HG02642 (cell line): ENCODE measurements around the gene BMAL2.

Experiments
- ATAC-seq: cut with Tn5 transposase; IDR thresholded peaks from one replicate; pipeline ENCODE4 v1.9.1; 2021; ENCODE audit warnings: mild to moderate bottlenecking; ENCODE audit not compliant: unreplicated experiment, poor library complexity

BMAL2 gene, protein sequence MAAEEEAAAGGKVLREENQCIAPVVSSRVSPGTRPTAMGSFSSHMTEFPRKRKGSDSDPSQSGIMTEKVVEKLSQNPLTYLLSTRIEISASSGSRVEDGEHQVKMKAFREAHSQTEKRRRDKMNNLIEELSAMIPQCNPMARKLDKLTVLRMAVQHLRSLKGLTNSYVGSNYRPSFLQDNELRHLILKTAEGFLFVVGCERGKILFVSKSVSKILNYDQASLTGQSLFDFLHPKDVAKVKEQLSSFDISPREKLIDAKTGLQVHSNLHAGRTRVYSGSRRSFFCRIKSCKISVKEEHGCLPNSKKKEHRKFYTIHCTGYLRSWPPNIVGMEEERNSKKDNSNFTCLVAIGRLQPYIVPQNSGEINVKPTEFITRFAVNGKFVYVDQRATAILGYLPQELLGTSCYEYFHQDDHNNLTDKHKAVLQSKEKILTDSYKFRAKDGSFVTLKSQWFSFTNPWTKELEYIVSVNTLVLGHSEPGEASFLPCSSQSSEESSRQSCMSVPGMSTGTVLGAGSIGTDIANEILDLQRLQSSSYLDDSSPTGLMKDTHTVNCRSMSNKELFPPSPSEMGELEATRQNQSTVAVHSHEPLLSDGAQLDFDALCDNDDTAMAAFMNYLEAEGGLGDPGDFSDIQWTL

DNA sequence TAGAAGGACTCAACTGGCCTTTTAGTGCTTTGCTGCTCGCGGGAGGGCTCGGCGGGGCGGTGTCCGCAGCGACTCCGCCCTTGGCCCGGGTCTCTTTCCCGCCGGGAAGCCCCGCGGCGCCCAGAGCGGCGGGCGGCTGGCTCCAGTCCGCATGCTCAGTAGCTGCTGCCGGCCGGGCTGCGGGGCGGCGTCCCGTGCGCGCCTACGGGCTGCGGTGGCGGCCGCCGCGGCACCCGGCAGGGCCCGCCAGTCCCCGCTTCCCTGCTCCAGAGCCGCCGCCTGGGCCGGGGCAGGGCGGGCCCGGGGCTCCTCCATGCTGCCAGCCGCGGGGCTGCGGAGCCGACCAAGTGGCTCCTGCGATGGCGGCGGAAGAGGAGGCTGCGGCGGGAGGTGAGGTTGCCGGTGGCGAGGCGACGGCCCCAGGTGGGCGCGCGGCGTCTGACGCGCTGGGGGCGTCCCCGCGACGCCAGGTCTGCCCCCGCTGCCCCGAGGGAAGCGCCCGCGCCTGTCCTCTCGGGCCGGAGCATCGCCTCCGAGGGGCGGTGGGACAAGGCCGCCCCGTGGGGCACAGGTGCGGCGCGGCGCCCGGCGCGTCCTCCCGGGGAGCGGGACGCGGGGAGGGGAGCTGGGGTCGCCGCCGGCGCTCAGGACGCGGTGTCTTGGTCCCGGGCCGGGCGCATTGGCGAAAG lies at the start of gene BMAL2:
Gene BMAL2 (plus strand): TSS at position 123 of the 689 bp plus-strand sequence. CDS start 237 bp downstream, at position 360.
- peak; percentile 48 for ATAC-seq

- ATAC-seq = no peak
Observed at GRCh38 chr12:27284021-27284420, 48.6 kb upstream of the BMAL2 start.

GRCh38 chr12:27284751-27285150 lies 47.9 kb upstream of the BMAL2 start:
- no peak for ATAC-seq

GRCh38 chr12:27285403-27285802 lies 47.2 kb upstream of the BMAL2 start:
- no peak for ATAC-seq

GRCh38 chr12:27289414-27289813 lies 43.2 kb upstream of the BMAL2 start:
- ATAC-seq = no peak

- ATAC-seq = no peak
Observed at GRCh38 chr12:27290501-27291168, 42.0 kb upstream of the BMAL2 start.

GRCh38 chr12:27291862-27292261 lies 40.8 kb upstream of the BMAL2 start:
- no peak for ATAC-seq

DNA sequence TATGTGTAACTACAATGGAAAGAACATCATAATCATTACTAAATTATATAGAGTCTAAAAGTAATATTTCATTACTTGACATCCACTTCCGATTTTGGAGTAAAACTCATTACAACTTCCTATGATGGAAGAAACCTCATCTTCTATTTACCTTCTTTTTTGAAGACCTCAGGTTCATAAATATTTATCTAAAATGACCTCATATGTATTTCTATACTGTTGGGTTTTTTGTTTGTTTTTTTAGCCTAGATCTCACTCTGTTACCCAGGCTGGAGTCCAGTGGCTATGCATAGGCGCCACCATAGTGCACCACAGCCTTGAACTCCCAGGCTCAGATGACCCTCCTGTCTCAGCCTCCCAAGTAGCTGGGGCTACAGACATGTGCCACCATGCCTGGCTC lies 39.9 kb upstream of the BMAL2 start:
- no peak for ATAC-seq

GRCh38 chr12:27293463-27293862 lies 39.2 kb upstream of the BMAL2 start:
- no peak for ATAC-seq

DNA sequence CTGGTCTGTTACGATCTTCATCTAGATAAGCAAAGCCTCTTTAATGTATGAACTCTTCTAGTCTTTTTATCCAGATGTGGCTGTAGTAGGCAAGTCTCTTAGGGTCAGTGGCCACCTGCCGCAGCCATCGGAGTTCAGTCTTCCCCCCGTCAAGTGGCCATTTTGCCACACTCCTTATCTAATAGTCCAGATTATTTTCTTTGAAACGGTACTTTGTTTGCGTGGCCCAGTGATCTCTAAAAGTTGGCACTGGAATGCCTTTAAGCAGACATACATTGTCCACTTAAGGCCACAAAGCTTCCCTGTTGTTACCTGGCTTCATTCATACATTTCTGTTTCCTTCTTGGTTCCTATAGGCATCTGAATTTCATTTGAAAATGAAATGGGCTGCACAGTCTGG lies 36.0 kb upstream of the BMAL2 start:
- ATAC-seq = no peak

- ATAC-seq = no peak
Observed at GRCh38 chr12:27297566-27297965, 35.1 kb upstream of the BMAL2 start.

DNA sequence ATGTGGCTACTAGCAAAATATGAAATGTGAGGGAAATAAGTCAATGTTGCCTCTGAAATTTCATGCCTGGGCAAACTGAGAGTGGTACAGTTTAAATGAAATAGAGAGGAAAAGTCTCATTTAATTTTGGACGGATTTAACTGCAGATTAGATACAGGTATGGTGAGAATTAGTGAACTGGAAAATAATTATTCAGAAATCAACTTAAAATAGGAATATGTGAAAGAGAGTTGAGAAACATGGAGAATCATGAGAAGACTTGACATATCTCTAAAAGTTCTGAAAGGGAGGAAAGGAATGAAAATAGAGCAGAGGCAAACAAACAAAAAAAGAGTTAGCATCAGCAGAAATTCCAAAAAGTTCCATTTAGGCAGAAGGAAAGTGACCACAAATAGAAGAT lies 33.5 kb upstream of the BMAL2 start:
- no peak for ATAC-seq

DNA sequence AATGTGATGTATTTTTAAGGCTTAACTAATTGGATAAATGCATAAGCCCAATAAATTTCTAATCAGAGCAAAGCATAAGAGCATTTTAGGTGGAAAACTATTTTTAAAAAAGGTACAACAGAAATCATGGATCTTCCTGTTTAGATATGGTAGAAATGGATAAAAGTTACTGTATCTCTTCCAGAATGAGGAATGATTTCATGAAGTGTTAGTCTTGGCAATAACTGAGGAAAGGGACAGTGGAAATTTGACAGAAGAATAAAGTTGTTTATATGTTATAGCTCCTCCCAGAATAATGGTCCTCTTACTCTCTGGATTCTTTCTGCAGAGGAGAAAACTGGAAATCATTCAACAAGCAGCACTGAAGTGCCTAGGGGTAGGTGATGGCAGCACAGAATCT lies 32.4 kb upstream of the BMAL2 start:
- ATAC-seq = no peak

- ATAC-seq = no peak
Observed at GRCh38 chr12:27303139-27304111, 29.2 kb upstream of the BMAL2 start.

- no peak for ATAC-seq
Observed at GRCh38 chr12:27304856-27305255, 27.8 kb upstream of the BMAL2 start.

GRCh38 chr12:27305673-27306456 lies 26.8 kb upstream of the BMAL2 start:
- ATAC-seq = no peak

DNA sequence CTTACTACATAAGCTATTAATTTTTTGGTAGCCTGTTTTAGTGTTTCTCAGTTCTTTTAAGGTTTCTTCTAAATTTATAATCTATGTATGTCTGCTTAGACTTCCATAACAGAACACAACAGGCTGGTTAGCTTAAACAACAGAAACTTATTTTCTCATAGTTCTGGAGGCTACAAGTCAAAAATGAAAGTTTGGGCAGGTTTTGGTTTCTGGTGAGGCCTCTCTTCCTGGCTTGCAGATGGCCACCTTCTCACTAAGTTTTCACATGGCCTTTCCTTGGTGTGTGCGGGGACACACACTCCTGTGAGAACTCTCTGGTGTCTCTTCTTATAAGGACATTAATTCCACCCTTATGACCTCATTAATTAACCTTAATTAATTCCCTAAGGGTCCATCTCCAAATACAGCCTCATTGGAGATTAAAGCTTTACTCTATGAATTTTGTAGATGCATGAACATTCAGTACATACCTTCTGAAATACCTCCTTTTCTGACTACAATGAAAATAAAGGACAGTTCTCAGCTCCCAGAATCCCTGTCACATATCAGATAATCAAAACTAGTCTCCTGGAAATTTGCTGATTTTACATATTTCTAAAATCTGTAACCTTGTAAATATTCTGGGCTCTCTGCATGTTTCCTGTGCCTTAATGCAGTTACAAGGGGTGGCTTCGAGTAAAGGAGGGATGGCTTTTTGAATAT lies 23.2 kb upstream of the BMAL2 start:
- ATAC-seq = peak; percentile 74

DNA sequence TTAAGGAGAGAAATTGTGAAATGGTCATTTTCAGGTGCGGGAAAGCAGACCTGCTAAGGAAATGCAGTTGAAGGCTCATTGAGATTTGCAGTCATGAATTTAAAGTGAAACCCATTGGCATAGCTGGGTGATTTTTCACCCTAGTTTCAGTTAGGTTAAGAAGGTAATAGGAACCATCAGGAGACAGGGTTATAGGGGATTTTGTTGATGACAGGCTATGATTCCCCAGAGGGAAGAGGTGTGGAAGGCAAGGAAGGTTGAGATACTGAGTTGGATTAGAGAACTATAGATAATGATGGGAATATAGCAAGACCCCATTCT lies 22.7 kb upstream of the BMAL2 start:
- ATAC-seq = no peak
